Measurements from ENCODE around the gene GPC3.

DNA sequence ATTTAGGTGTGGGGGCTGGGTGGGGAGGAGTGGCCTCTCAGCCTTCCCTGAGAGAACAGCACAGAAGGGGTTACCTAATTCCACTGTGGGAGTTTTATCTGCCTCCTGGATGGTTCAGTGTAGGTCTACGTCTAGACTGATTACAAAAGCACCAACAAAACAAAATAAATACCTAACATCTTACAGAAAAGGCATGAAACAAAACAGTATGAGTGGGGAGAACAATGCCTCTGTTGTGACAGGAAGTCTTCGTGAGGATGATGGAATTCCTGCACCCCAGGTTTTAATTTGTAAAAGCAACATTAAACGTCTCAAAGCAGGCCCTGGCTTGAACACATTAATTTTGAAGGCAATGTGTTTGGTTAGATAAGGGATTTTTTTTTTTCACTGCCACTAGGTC, 458.0 kb downstream of the GPC3 start:
- TF ChIP-seq POLR2A (IDR thresholded peaks at IDR 0.05; ENCODE audit: low read depth, low read length) (no peak), SMC3 (IDR thresholded peaks at IDR 0.05; ENCODE audit: low read depth, low read length) (no peak), CEBPB (IDR thresholded peaks at IDR 0.05; ENCODE audit: low read depth, low read length) (no peak), MXI1 (IDR thresholded peaks at IDR 0.05; ENCODE audit: borderline replicate concordance, low read depth, low read length) (no peak), BHLHE40 (IDR thresholded peaks at IDR 0.05; ENCODE audit: low read depth, low read length) (no peak), RFX5 (IDR thresholded peaks at IDR 0.05; ENCODE audit: low read depth, low read length) (no peak)
- TF ChIP-seq, protein P1, sequence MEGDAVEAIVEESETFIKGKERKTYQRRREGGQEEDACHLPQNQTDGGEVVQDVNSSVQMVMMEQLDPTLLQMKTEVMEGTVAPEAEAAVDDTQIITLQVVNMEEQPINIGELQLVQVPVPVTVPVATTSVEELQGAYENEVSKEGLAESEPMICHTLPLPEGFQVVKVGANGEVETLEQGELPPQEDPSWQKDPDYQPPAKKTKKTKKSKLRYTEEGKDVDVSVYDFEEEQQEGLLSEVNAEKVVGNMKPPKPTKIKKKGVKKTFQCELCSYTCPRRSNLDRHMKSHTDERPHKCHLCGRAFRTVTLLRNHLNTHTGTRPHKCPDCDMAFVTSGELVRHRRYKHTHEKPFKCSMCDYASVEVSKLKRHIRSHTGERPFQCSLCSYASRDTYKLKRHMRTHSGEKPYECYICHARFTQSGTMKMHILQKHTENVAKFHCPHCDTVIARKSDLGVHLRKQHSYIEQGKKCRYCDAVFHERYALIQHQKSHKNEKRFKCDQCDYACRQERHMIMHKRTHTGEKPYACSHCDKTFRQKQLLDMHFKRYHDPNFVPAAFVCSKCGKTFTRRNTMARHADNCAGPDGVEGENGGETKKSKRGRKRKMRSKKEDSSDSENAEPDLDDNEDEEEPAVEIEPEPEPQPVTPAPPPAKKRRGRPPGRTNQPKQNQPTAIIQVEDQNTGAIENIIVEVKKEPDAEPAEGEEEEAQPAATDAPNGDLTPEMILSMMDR (conservative IDR thresholded peaks at IDR 0.05; ENCODE audit: low read depth, low read length) = no peak
- TF ChIP-seq, protein P2, sequence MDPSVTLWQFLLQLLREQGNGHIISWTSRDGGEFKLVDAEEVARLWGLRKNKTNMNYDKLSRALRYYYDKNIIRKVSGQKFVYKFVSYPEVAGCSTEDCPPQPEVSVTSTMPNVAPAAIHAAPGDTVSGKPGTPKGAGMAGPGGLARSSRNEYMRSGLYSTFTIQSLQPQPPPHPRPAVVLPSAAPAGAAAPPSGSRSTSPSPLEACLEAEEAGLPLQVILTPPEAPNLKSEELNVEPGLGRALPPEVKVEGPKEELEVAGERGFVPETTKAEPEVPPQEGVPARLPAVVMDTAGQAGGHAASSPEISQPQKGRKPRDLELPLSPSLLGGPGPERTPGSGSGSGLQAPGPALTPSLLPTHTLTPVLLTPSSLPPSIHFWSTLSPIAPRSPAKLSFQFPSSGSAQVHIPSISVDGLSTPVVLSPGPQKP (IDR thresholded peaks at IDR 0.05; ENCODE audit: borderline replicate concordance, low read depth, low read length) = no peak

Measured in IMR-90 (cell line).